ENCODE measurements around the gene GNG4.
"Not testable (repeated sequence)": the region's sequence is repeated elsewhere in the genome, so short reads cannot be mapped to it uniquely, and the experiment has no call there.

GNG4 gene

DNA sequence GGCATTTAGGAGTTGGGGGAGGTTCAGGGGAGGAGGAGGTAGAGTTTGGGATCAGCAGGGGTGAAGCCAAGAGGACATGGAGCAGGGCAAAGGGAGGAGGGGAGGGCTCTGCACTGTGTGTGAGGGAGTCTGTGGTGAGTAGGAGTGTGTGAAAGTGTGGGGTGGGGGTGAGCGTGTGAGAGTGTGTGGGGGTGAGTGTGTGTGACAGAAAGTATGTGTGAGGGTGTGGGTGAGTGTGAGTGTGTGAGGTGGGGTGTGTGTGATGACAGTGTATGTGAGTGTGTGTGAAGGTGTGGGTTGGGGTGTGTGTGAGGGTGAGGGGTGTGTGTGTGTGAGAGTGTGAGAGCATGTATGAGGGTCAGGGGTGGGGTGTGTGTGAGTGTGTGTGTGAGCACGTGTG, 62.6 kb downstream of the GNG4 start:
- DNase-seq (ENCODE audit: low read depth in 2 of 2, low spot score in 1 of 2): no peak

DNA sequence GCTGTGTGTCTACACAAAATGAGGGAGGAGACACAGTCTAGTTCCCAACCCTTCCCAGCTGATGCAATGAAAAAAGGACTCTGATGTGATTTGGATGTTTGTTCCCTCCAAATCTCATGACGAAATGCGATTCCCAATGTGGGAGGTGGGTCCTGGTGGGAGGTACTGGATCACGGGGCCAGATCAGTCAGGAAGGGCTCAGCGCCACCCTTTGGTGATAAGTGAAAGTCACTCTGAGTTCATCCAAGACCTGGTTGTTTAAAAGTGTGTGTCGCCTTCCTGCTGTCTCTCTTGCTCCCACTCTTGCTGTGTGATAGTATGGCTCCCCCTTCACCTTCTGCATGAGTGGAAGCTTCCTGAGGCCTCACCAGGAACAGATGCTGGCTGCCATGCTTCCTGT, 63.2 kb downstream of the GNG4 start:
- DNase-seq (ENCODE audit: low read depth in 2 of 2, low spot score in 1 of 2): no peak

DNA sequence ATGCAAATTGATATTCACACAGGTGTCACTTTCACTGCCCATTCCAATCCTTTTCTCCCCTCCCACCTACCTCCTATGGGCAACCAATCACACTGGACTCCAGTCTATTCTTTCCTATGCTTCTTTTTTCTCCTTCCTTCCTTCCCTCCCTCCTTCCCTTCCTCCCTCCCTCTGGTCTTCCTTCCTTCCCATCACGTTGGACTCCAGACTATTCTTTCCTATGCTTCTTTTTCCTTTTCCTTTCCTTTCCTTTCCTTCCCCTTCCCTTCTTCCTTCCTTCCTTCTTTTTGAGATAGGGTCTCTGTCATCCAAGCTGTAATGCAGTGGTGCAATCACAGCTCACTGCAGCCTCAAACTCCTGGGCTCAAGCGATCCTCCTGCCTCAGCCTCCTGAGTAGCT, 64.6 kb downstream of the GNG4 start:
- no peak for DNase-seq (ENCODE audit: low read depth in 2 of 2, low spot score in 1 of 2)

DNA sequence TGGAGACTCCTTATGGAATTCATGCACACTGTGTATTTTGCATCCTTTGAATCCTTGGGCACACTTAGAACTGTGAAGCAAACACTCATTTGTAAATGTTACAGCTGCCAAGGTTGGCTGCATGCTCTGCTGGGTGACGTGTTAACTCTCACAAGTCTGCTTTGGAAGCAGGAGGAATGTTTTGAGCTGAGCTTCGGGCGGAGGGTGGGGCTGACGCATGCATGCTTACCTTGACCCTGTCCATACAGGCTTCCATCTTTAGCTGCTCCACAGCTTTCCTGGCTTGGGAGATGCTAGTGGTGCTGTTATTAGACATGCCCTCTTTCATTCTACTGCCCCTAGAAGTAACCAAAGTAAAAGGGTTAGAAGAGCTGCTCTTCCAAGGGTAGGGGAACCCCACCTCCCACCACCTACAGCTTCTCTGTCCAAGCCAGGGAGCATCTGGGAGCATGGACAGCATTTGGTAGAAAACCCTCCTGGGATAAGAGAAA, 66.0 kb downstream of the GNG4 start:
- no peak for DNase-seq (ENCODE audit: low read depth in 2 of 2, low spot score in 1 of 2)

DNA sequence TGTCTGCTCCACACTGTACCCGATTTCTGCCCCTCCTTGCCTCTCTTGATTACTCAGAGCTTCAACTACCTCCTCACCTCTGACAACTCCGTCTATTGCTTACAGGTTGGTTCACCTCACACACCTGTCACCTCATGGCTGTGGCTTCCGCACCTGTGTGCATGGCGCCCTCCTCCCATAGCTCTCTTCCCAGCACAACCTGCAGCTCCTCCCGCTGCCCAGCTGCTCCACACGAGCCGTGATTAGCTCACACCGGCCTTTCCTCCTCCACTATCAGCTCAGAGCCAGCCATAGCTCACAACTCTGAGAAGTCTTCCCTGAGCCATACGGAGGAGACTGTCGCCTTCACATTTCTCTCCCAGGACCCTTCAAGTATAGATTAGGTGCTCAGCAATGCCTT, 67.5 kb downstream of the GNG4 start:
- DNase-seq (ENCODE audit: low read depth in 2 of 2, low spot score in 1 of 2): no peak

DNA sequence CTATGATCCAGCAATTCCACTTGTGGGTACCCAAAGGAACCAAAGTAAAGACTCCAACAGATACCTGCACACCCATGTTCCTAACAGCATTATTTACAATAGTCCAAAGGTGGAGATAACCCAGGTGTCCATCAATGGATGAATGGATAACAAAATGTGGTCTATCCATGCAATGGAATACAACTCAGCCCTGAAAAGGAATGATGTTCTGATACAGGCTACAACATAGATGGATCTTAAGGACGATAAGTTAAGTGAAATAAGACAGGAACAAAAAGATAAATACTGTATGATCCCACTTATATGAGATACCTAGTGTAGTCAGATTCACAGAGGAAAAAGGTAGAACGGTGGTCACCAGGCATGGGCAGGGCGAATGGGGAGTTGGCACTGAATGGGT, 69.7 kb downstream of the GNG4 start:
- no peak for DNase-seq (ENCODE audit: low read depth in 2 of 2, low spot score in 1 of 2)

DNA sequence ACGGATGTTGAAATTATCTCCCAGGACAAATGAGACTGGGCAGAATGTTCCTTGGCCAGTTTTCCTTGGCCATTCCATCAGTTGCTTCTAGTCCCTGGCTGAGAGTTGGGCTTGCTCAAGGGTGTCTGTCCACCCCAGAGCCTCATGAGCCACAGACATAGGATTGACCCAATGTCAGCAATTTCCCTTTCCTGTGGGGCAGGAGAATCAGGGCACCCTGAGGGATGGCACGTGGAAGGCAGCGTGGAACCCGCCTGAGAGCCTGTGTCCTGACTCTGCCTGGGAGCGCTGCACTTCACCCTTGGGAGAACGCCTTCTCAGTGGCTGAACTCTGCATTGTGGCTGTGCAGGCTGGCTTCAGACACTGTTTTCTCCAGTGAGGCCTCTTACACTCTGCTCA, 74.0 kb downstream of the GNG4 start:
- no peak for DNase-seq (ENCODE audit: low read depth in 2 of 2, low spot score in 1 of 2)

DNA sequence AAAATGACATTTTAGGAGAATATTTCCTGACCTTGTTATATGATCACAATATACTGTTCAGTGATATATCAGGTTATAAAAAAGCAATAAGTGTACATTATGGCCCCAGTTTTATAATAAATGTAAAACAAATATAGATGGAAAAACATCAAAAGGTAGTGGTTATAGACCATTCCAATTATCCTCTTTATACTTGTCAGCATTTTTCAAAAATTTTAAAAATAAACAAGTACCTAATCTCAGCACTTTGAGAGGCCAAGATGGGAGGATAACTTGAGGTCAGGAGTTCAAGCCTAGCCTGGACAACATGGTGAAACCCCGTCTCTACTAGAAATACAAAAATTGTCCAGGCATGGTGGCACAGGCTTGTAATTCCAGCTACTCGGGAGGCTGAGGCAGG, 75.7 kb downstream of the GNG4 start:
- no peak for DNase-seq (ENCODE audit: low read depth in 2 of 2, low spot score in 1 of 2)

DNA sequence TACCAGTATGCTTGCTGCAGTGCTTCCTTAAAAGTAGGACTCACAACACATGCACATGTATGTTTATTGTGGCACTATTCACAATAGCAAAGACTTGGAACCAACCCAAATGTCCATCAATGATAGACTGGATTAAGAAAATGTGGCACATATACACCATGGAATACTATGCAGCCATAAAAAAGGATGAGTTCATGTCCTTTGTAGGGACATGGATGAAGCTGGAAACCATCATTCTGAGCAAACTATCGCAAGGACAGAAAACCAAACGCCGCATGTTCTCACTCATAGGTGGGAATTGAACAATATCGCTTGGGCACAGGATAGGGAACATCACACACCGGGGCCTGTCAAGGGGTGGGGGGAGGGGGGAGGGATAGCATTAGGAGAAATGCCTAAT, 76.6 kb downstream of the GNG4 start:
- not testable (repeated sequence) for DNase-seq (ENCODE audit: low read depth in 2 of 2, low spot score in 1 of 2)

DNA sequence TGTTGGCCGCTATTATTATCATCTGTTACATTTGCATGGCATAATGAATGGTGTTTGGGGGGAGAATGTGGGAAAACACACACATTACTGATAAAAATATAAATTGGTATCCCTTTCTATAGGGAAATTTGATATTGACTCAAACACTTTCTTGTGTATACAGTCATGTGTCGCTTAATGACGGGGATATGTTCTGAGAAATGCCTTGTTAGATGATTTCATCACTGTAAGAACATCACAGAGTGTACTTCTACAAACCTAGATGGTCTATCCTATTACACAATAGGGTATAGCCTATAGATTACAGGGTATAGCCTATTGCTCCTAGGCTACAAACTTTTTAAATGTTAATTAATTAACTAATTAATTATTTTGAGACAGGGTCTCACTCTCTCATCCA, 78.1 kb downstream of the GNG4 start:
- no peak for DNase-seq (ENCODE audit: low read depth in 2 of 2, low spot score in 1 of 2)

DNA sequence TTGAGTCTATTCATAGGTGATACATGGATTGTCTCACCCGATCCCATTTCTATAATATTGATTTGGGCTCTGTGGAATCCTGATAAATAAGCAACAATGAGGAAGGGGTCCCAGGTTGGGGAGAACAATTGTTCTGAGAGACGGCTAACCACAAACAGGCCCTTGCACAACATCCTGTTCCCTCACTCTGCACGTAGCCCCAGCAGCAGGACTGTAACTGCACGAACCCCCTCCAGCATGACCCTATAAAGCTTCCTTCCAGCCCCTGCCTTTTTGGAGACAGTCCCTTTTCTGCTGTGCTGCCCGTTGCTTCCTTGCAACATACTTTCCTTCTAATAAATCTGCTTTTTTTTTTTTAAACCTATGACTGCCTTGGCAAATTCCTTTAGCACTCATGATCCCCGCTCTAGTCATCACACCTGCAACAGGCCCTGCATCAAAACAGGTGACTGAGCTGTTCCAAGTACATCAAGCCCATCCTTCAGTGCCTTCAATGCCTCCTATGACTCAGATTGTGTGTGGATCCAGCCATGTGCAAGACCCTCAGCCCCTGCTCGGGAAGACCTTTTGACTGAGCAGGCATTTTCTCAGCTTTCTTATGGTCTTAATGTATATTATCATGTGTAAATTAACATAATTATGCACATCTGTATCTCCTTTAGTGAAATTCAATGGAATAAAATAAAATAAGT, 81.6 kb downstream of the GNG4 start:
- DNase-seq (ENCODE audit: low read depth in 2 of 2, low spot score in 1 of 2): no peak

DNA sequence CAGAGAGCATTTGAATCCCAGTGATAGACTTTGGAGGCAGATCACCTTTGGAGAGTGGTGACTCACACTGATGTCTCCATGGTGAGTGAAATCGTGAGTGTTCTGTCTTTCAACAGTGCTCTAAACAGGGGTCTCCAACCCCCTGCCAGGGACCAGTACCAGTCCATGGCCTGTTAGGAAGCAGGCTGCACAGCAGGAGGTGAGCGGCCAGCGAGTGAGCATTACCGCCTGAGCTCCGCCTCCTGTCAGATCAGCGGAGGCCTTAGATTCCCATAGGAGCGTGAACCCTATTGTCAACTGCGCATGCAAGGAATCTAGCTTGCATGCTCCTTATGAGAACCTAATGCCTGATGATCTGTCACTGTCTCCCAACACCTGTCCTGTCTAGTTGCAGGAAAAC, 83.5 kb downstream of the GNG4 start:
- DNase-seq (ENCODE audit: low read depth in 2 of 2, low spot score in 1 of 2): no peak

DNA sequence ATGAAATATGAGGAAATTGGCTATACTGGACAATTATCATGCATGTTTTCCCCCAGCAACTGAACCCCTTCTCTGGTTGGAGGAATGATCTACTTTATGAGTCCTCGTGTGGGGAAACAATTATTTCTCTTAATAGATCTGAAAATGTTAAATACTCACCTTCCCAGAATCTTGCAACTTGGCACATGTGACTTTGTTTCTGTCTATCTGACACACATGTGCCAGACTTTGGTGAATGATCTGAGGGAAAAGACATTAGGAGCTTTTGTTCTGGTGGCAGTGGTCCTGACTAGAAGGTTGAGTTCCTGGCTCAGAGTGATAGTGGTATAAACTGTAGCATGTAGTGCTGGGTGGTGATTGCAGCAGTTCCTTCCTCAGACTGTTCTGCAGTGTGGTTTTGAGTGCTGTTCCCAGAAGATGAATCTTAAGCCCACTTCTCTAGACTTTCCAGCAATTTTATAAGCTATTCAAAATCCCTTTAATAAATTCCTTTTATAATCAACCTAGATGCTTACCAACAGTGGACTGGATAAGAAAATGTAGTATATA, 86.0 kb downstream of the GNG4 start:
- no peak for DNase-seq (ENCODE audit: low read depth in 2 of 2, low spot score in 1 of 2)

DNA sequence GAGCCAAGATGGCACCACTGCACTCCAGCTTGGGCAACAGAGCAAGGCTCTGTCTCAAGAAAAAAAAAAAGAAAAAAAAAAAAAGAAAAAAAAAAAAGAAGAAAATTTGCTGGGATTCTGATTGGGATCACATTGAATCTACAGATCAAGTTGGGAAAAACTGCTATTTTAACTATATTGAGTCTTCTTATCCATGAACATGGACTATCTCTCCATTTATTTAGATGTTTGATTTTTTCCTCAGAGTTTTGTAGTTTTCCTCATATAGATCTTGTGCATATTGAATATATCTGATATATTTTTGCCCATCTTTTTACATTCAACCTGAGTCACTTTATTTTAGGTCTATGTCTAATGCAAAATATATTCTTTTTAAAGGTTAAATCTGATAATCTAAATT, 87.0 kb downstream of the GNG4 start:
- no peak for DNase-seq (ENCODE audit: low read depth in 2 of 2, low spot score in 1 of 2)

DNA sequence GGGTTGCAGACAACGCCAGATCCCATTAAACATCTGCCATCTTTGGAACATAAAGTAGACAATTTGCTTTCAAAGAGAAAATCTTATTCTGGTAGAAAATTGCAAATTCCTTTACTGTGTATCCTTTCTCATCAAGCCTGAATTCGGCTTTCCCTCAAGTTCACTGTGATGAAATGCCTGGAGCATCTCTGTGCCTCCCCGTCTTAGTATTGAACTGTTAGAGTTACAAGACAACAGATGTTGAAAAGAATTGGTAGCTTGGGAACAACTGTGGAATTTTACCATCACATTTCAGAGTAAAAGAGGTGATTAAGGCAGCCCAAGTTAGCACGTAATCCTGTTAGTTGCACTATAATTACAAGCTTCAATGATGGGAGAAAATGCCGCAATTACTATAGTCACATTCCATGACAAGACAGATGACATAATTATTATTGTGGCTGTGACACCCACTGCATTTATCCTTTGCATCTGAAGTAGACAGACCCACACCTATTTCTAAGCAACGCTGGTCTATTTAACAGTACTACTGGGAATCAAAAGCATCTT, 90.9 kb downstream of the GNG4 start:
- DNase-seq (ENCODE audit: low read depth in 2 of 2, low spot score in 1 of 2): no peak

DNA sequence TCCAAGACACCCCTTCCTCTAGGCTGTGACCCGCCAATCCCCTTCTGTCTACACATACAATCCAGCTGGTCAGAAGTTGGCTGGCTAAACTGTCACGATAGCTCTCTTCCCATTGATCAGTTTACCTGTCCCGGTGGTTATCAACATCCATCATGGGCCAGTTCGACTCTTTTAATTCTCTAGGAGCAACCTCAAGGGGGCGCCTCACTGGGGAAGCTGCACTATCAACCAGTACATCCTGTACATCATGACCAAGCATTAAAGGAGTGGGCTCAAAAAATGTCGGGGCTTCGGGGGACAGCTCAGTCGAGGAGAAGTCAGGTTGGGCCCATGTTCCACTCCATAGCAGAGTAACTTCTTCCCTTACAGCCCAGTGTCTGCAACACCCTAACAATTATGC, 92.1 kb downstream of the GNG4 start:
- DNase-seq (ENCODE audit: low read depth in 2 of 2, low spot score in 1 of 2): no peak

DNA sequence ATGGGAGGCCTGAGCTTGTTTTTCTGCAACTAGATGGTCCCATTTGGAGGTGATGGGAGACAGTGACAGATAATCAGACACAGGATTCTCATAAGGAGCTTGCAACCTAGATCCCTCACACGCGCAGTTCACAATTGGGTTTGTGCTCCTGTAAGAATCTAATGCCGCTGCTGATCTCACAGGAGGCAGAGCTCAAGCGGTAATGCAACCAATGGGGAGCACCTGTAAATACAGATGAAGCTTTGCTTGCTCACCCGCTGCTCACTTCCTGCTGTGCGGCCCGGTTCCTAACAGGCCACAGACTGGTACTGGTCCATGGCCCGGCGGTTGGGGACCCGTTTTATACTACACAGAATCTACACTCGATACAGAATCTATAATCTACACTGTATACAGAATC, 92.8 kb downstream of the GNG4 start:
- DNase-seq (ENCODE audit: low read depth in 2 of 2, low spot score in 1 of 2): no peak

DNA sequence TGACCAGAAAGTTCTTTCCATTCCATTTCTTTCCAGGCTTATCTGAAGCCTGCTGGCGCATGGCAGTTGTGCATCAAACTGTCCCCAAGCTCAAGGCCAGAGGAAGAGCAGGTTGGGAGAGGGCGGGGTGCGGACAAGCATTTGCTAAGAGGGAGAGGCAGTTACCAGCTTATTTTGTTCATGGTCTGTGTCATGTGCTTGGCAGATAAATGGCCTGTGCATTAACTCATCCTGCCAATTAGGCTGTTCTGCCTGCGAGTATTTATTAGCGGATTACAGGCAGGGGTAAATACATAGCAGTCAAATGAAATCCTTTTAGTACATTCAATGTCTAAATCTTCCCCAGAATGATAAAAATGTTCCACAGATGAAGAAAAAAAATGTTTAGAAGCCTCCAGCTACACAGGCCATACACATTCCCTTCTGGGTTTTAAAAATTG, 96.5 kb downstream of the GNG4 start:
- no peak for DNase-seq (ENCODE audit: low read depth in 2 of 2, low spot score in 1 of 2)

DNA sequence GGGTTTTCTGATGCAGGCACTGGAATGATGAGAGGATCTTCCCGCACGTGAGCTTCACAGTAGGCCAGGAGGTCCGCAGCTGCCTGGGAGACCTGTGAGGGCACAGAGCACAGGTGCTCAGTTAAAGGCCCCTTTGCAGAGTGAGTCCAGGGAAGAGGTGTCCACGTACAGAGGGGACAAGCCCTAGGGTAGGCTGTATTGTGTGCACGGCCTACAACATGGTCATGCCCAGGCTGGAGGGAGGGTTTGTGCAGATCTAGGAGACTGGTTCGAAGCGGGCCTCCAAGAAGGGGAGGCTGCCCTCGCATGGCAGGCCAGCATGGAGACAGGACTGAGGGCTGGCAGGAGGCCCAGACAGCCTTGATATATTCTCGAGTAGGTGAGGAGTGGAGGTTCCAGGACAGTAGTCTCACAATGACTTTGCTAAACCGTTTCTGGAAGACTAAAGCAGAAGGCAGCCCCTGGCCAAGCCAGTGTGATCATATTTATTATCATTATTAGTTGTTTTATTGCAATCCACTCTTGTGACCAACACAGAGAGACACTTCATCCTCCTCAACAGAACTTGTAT, 97.4 kb downstream of the GNG4 start:
- no peak for DNase-seq (ENCODE audit: low read depth in 2 of 2, low spot score in 1 of 2)

DNA sequence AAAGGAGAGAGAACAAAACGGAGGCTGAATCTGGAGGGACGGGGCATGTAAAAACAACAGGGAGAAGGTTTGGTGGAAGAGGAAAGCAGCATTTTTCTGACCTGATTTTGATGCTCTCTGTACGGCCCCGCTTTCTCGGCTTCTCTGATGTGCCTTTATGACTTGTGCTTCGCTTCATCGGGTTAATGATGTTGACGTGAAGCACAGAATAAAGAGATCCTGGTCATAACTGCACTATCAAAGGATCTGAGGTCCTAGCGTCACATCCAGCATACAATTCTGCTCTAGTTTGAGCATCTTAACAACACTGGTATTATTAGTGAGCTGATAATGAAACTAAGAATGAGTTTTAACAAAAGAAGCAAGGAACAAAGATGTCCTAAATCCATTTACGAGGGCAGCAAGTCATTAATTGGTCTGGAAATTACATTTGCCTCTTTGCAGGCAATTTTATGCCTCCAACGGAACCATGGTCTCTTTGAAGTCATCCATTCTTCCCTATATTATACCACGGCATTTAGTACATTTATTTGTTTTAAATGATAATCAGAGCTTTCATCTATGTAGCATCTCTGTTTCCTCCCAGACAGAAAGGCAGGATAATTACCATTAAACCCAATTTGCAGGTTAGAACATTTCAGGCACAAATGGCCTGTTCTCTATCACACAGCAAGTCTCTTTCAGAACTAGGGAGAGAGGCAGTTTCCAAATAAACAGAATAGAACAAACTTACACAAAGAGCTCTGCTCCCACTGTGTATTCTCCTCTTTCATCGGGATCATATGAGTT, 100.0 kb downstream of the GNG4 start:
- DNase-seq (ENCODE audit: low read depth in 2 of 2, low spot score in 1 of 2): no peak

DNA sequence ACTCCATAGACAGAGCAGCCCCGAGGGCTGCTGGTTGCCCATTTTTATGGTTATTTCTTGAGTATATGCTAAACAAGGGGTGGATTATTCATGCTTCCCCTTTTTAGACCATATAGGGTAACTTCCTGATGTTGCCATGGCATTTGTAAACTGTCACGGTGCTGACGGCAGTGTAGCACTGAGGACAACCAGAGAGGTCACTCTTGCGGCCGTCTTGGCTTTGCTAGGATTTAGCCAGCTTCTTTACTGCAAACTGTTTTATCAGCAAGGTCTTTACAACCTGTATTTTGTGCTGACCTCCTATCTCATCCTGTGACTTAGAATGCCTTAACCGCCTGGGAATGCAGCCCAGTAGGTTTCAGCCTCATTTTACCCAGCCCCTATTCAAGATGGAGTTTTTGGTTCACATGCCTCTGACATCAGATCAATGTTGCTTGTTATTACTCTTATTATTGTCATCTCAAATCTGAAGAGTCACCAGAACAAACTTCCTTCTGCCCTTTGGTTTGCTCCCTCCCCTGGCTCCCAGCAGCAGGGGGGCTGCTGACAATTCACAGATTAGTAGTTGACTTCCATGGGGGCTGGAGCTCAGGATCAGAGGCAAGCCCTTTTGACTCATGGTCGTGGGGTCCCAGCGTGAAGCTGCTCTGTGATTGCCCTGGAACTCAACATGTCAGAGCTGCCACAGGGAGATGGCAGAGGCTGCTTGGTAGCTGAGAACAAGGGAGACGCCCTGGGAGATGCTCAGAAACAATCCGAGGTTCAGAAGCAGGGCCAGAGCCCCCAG, 103.0 kb downstream of the GNG4 start:
- not testable (repeated sequence) for DNase-seq (ENCODE audit: low read depth in 2 of 2, low spot score in 1 of 2)
